K562 (cell line): ENCODE data around the gene CIAO1. TPM values are rescaled to one million over a fixed set of nuclear protein-coding genes. Genes with fewer than 3 reads are reported as not detected.

Source experiments
- ADNP ChIP-seq: fragments of 200-800 bp; sonication (Bioruptor generic); IDR thresholded peaks from 2 replicates; pipeline ENCODE4 v1.6.1; 2016; ENCODE audit warnings: missing genetic modification characterization, missing compliant biosample characterization
- CBFB ChIP-seq: sonication (generic); formaldehyde crosslinking; IDR thresholded peaks from 2 replicates; pipeline ENCODE4 v1.4.0; 2020; ENCODE audit warnings: mild to moderate bottlenecking, missing genetic modification reagents
- CBX5 ChIP-seq: IDR thresholded peaks from 2 replicates; pipeline ENCODE4 v1.6.1; 2014; ENCODE audit warnings: low read depth, borderline replicate concordance
- CREB3 ChIP-seq: fragments of 450-650 bp; conservative IDR thresholded peaks from 2 replicates; pipeline ENCODE4 v1.6.1; 2016; ENCODE audit warnings: missing genetic modification characterization, low read depth, mild to moderate bottlenecking, missing compliant biosample characterization, moderate library complexity
- ELF2 ChIP-seq: fragments of 250-450 bp; sonication (Bioruptor Pico); IDR thresholded peaks from 2 replicates; pipeline ENCODE4 v1.5.0; 2021; ENCODE audit warnings: mild to moderate bottlenecking
- ELK3 ChIP-seq: fragments of 450-650 bp; formaldehyde crosslinking; IDR thresholded peaks from 2 replicates; pipeline ENCODE4 v1.4.0; 2020; ENCODE audit warnings: mild to moderate bottlenecking
- EWSR1 ChIP-seq: fragments of 450-650 bp; IDR thresholded peaks from 2 replicates; pipeline ENCODE4 v1.6.1; 2018; ENCODE audit warnings: borderline replicate concordance, mild to moderate bottlenecking, low read depth, moderate library complexity; ENCODE audit not compliant: partially characterized antibody
- GTF2A2 ChIP-seq: IDR thresholded peaks from 2 replicates; pipeline ENCODE4 v1.6.1; 2016; ENCODE audit warnings: mild to moderate bottlenecking, missing genetic modification characterization, missing compliant biosample characterization
- KLF16 ChIP-seq: IDR thresholded peaks from 2 replicates; pipeline ENCODE4 v1.6.1; 2016; ENCODE audit warnings: antibody characterized with exemption
- POLR2B ChIP-seq: fragments of 450-650 bp; IDR thresholded peaks from 2 replicates; pipeline ENCODE4 v1.6.1; 2018; ENCODE audit warnings: low read depth; ENCODE audit not compliant: partially characterized antibody
- PTTG1 ChIP-seq: fragments of 450-650 bp; IDR thresholded peaks from 2 replicates; pipeline ENCODE4 v1.6.1; 2016; ENCODE audit warnings: low read depth, mild to moderate bottlenecking, missing genetic modification characterization, missing compliant biosample characterization
- RNF2 ChIP-seq: sonication (generic); IDR thresholded peaks from 2 replicates; pipeline ENCODE4 v1.6.1; 2016
- SMARCB1 ChIP-seq: IDR thresholded peaks from 2 replicates; pipeline ENCODE4 v1.6.1; 2011; ENCODE audit warnings: improper control_type of control experiment, low read depth; ENCODE audit not compliant: insufficient read length
- SRSF1 ChIP-seq: fragments of 200-400 bp; formaldehyde crosslinking; IDR thresholded peaks from 2 replicates; pipeline ENCODE4 v1.6.1; 2017; ENCODE audit warnings: mild to moderate bottlenecking, low read depth, low read length, moderate library complexity
- TGIF2 ChIP-seq: sonication (generic); formaldehyde crosslinking; IDR thresholded peaks from 2 replicates; pipeline ENCODE4 v1.8.1; 2022; ENCODE audit warnings: mild to moderate bottlenecking, missing genetic modification reagents, moderate library complexity
- XRCC5 ChIP-seq: fragments of 200-400 bp; formaldehyde crosslinking; IDR thresholded peaks from 2 replicates; pipeline ENCODE4 v1.6.1; 2017; ENCODE audit warnings: low read depth, mild to moderate bottlenecking, low read length
- ZBTB34 ChIP-seq: fragments of 250-450 bp; sonication (Bioruptor Pico); IDR thresholded peaks from 2 replicates; pipeline ENCODE4 v1.8.0; 2021; ENCODE audit warnings: mild to moderate bottlenecking, moderate library complexity
- ZNF511 ChIP-seq: sonication (generic); formaldehyde crosslinking; IDR thresholded peaks from 2 replicates; pipeline ENCODE4 v1.8.0; 2022; ENCODE audit warnings: mild to moderate bottlenecking, missing genetic modification reagents
- ZNF740 ChIP-seq, 3 experiments: fragments of 200-800 bp in 1 of 3; sonication (Bioruptor generic) in 1 of 3; sonication (generic) in 1 of 3; formaldehyde crosslinking in 1 of 3; IDR thresholded peaks; 2 replicates each; pipeline versions ENCODE4 v1.6.1 to v1.8.0; 2016 to 2022; ENCODE audit warnings: mild to moderate bottlenecking in 2 of 3, missing compliant biosample characterization in 2 of 3, missing genetic modification characterization in 2 of 3, missing genetic modification reagents in 1 of 3
- polyA plus RNA-seq, 8 experiments: library from polyadenylated mRNA; depleted of rRNA in 4 of 8; stranded (reverse) in 5 of 8; unstranded in 3 of 8; fragments of >200 nt; fragmentation: Nextera tagmentation in 2 of 8; fragmentation: Illumina TruSeq in 1 of 8; extraction: Ambion mirVana in 2 of 8; extraction: Trizol in 1 of 8; gene quantifications; 2 replicates each; pipeline versions ENCODE4 v1.2.1 to v1.2.3, GENCODE V29; 2011 to 2014; ENCODE audit warnings: inconsistent platforms in 1 of 8, missing spikeins in 1 of 8
- total RNA-seq, 7 experiments: library from RNA; depleted of rRNA in 6 of 7; stranded (reverse); fragments of >200 nt in 6 of 7; fragmentation: Illumina TruSeq in 2 of 7; extraction: Trizol in 2 of 7; gene quantifications; 2 replicates each; pipeline versions ENCODE4 v1.2.1 to v1.2.3, GENCODE V29; 2011 to 2021; ENCODE audit warnings: low replicate concordance in 1 of 7
- TF ChIP-seq, protein P1 (sequence below): fragments of 250-450 bp; sonication (Bioruptor Pico); IDR thresholded peaks from 2 replicates; pipeline ENCODE4 v1.4.0; 2020
- TF ChIP-seq, protein P2 (sequence below): fragments of 450-650 bp; IDR thresholded peaks from one replicate; pipeline ENCODE4 v1.6.1; 2018; ENCODE audit warnings: mild to moderate bottlenecking, moderate library complexity; ENCODE audit not compliant: partially characterized antibody

Gene CIAO1
- total and polyA plus RNA-seq, 9 of the 15 experiments (the other 6 are each of a cell fraction or from before 2014, with no cell fraction given) = 11.4 to 156 (median 92.8) TPM

DNA sequence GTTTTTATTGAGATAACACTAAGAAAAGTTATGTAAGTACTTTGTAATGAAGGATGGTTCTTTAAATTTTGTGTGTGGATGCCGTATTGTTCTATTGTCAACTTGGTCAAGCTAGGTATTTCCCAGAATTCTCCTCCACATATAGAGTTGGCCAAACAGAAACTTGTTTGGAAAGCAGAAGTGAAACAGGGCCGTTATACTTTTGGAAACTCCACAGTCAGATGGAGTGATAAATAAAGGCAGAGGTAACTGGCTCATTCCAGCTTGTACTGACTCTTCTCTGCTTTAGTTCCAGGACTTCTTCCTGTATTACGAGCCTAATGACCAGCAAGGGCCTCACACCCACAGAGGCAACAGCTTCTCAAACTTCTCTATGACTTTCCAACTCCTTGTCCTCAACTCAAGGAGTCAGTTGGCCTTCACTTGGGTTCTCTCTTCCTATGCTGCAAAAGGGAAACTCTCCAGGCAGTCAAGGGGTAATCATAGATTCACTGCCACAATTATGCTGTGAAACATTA is 41.0 kb upstream of the CIAO1 start (continued):
- TF ChIP-seq CBFB (CRISPR knock-in tag) (no peak), PTTG1 (tag) (peak; percentile 75), ZNF511 (CRISPR knock-in tag) (no peak), ZBTB34 (CRISPR knock-in tag) (no peak; the same call in 1 of the 2 replicates), KLF16 (peak; percentile 100), ELF2 (CRISPR knock-in tag) (peak; percentile 37; the same call in 1 of the 2 replicates), SMARCB1 (no peak), SRSF1 (no peak), TGIF2 (CRISPR knock-in tag) (no peak), POLR2B (no peak), CREB3 (tag) (peak; percentile 80), ADNP (tag) (no peak), ELK3 (CRISPR knock-in tag) (no peak), RNF2 (peak; percentile 36; the same call in 1 of the 2 replicates), XRCC5 (no peak), GTF2A2 (tag) (no peak), EWSR1 (no peak), CBX5 (no peak), ZNF740 (CRISPR knock-in tag; IDR thresholded peaks at IDR 0.05) (no peak), ZNF740 (tag; IDR thresholded peaks at IDR 0.05) (no peak)
- TF ChIP-seq, protein P1, sequence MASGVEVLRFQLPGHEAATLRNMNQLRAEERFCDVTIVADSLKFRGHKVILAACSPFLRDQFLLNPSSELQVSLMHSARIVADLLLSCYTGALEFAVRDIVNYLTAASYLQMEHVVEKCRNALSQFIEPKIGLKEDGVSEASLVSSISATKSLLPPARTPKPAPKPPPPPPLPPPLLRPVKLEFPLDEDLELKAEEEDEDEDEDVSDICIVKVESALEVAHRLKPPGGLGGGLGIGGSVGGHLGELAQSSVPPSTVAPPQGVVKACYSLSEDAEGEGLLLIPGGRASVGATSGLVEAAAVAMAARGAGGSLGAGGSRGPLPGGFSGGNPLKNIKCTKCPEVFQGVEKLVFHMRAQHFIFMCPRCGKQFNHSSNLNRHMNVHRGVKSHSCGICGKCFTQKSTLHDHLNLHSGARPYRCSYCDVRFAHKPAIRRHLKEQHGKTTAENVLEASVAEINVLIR (CRISPR knock-in tag) = no peak
- TF ChIP-seq, protein P2, sequence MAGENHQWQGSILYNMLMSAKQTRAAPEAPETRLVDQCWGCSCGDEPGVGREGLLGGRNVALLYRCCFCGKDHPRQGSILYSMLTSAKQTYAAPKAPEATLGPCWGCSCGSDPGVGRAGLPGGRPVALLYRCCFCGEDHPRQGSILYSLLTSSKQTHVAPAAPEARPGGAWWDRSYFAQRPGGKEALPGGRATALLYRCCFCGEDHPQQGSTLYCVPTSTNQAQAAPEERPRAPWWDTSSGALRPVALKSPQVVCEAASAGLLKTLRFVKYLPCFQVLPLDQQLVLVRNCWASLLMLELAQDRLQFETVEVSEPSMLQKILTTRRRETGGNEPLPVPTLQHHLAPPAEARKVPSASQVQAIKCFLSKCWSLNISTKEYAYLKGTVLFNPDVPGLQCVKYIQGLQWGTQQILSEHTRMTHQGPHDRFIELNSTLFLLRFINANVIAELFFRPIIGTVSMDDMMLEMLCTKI = no peak
